ENCODE data around the gene PTPRD. TPM values are rescaled to one million over a fixed set of nuclear protein-coding genes. Genes with fewer than 3 reads are reported as not detected.
"Not testable (repeated sequence)": the region's sequence is repeated elsewhere in the genome, so short reads cannot be mapped to it uniquely, and the experiment has no call there.

The PTPRD gene
- polyA plus RNA-seq, 3 donors = 106 to 122 (median 110) TPM

- DNase-seq = no peak
Observed at GRCh38 chr9:9504869-9505268, 1107.9 kb downstream of the PTPRD start.

DNA sequence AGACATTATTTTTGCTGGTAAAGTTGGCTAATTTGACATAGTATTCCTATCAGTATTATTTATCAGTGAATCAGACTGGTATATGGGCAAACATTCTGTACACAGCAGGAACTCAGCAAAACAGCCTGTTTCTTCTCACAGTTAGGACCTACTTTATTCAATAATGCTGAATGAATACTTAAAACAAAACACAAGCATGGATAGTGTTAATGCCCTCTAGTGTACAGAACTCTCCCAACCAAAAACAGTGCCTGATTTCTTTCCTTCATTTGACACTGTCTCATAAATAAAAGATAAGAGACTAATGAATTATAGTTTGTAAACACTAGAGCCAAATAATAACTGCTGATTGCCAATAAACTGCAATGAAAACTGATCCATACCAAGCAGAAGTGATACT, 1113.3 kb downstream of the PTPRD start:
- DNase-seq = no peak

DNA sequence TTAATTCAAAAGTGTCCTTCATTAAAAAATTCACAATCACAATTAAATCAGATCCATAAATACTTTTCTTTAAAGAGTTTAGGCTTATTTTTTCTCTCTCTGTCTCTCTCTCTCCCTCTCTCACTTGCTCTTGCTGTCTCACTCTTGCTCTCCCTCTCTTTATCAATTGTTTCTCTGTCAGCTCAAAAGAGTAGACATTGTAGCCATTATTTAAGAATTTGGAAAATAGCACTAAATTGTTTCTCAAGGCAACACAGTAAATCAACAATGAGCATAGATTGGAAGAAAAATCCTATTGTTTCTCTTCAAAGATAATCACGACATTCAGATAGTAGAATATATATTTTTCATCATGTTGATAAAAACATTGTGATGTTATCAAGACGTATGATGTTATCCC, 1114.0 kb downstream of the PTPRD start:
- no peak for DNase-seq

DNA sequence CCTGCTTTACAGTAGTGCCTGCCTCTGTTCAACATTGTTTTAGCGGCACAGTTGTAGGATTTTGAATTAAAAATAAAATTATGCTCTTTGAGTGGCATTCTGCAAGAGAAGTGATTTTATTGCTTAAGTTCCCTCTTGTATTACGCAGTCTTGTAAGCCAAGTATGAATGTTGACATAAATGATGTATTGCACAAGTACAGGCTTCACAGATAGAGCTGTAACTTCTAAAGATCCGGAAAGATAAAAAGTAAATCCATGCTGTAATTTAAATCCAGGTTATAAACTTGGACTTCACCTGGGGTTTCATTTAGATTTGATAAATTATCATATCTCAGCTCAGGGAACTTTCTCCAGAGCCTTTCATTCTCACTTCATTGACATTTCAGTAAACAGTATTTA, 1114.7 kb downstream of the PTPRD start:
- DNase-seq = no peak

GRCh38 chr9:9494336-9494735, 1118.5 kb downstream of the PTPRD start:
- DNase-seq = no peak

GRCh38 chr9:9492506-9492905, 1120.3 kb downstream of the PTPRD start:
- DNase-seq = no peak

- no peak for DNase-seq
Observed at GRCh38 chr9:9489183-9489582, 1123.6 kb downstream of the PTPRD start.

DNA sequence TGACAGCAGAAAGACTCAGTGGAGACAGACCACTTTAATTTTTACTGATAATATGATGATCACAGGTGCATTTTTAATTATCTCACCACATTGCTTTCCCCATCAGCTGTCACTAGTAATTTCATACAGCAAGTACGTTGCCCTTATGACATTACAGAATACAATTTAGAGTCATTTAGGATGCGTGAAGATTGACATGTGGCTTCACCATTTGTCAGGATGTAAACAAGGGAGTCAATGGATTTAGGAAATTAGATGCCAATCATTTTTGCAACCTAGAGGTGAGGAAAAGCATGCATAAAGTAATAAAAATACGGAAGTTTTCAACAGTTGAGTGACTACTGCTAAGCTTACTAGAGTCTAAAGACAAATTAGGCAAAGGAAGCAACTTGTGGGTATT, 1129.6 kb downstream of the PTPRD start:
- DNase-seq = no peak

DNA sequence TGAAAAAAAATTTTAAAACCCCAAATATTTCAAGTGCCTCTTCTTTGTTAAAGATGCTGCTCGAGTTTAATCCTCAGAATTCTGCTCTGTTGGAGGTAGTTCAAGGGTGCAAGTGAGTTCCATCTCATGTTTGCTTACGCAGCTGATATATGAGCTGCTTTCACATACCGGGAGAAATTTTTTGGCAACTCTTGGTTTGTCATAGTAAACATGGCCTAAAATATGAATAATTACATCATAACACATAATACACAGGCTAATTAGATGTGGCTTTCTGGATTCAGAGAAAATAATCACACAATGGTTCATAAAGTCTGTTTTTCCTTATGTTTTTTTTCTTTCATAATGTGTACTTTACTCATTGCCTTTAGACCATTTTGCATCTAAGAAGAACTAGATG, 1134.1 kb downstream of the PTPRD start:
- no peak for DNase-seq

DNA sequence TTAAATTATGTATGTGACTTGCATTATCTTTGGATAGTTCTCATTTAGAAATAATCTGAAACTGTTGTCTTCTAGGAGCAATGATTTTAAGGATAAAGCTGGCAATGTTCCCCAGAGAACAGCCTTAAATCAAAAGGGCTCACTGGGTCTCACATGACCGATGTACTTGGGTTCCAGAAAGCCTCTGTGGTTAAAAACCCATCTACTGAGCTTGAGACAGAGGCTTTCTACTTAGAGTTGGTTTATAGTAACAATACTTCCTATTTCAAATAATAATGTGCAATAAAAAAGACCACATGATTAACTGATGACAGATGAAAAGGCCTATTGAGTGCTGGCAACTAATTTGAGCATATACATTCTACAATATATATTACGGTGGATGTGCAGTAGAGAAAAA, 1143.5 kb downstream of the PTPRD start:
- DNase-seq = no peak

- DNase-seq = not testable (repeated sequence)
Observed at GRCh38 chr9:9441874-9442273, 1170.9 kb downstream of the PTPRD start.

- DNase-seq = no peak
Observed at GRCh38 chr9:9437641-9438040, 1175.2 kb downstream of the PTPRD start.

DNA sequence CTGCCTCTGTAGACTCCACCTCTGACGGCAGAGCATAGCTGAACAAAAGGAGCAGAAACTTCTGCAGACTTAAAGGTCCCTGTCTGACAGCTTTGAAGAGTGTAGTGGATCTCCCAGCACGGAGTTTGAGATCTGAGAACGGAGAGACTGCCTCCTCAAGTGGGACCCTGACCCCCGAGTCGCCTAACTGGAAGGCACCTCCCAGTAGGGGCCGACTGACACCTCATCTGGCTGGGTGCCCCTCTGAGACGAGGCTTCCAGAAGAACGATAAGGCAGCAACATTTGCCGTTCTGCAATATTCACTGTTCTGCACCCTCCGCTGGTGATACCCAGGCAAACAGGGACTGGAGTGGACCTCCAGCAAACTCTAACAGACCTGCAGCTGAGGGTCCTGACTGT, 1186.3 kb downstream of the PTPRD start:
- not testable (repeated sequence) for DNase-seq

DNA sequence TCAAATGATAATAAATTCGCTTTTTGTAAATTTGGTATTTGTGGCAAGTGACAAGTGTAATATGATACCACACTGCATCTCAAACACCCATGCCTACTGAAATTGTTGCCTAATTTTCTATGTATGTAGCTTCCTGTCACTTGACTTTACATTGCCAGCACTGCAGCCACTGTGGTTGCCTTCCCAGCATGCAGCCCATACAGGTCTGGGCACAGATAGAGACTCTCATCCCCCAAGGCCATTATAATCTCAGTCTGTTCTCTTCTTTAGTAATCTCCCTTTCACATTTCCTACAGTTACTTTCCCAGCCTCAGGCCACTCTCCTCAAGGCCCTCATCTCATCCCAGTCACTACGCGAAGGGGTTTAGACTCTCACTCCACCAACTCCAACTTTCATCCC, 1200.6 kb downstream of the PTPRD start:
- no peak for DNase-seq

DNA sequence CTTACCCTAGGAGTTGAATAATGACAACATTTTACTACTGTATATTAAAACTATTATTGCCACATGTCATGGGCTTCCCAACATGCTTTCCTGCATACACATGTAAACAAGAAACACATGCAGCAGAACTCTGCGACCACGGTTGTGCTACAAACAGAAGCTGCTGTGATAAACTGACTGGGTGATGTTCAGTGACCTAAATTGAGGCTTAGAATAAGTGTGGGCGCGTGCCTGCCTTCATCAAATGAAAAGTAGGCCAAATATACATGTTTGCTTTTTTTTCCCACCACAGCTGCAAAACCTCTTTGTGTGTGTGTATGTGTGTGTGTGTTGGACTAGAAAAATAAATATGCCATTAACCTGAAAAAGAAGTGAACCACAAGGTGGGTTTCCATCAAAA, 1202.1 kb downstream of the PTPRD start:
- no peak for DNase-seq

DNA sequence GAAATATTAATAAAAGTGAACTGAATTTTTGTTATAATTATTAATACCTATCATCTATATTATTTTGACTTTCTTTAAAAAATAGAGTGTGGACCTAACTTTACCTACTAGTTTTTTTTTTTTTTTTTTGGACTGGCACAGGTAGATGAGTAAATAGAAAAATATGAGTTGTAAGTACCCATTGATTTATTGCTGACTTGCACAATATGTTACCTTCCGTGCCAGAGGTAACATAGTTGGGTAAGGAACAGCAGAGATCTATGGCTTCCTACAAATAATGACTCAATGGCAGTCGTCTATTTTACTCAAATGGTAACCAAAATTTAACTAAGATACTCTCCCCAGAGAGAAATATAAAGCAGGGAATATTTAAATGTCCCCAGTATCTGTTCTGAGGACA, 1212.8 kb downstream of the PTPRD start:
- no peak for DNase-seq

GRCh38 chr9:9396518-9396917, 1216.3 kb downstream of the PTPRD start:
- no peak for DNase-seq

DNA sequence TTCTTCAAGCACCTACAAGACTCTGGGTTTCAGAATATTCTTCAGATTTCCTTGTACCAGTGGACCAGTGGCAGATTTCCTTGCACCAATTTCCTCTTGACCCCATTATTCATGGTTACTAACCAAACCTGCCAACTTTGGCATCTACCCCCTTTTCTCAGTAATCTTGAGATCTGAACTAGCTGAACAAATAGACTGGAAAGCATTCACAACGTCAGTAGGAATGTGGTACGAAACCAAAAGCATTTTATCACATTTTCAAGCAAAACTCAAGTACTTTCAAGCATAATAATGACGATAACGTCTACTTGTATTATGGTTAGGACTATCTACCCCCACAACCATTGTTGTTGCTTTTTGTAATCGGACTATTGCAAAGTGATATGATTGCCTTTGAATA, 1217.3 kb downstream of the PTPRD start:
- DNase-seq = peak; percentile 2

DNA sequence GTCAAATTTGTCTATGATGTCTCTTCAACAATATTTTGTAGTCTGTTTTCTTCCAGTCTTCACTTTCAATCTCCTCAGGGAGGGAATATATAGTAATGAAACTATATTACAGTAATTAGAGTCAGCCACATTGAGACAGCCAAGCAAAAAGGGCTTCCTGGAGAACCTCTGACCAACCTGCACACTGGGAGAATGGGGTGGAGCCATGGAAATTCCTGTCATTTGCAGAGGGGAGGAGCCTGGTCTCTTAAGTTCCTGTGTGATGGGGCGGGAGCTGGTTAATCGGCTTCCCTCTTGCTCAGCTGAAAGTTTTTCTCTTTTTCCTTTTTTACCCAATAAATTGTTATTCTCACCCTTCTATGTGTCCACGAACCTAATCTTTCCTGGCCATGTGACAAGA, 1220.0 kb downstream of the PTPRD start:
- no peak for DNase-seq

DNA sequence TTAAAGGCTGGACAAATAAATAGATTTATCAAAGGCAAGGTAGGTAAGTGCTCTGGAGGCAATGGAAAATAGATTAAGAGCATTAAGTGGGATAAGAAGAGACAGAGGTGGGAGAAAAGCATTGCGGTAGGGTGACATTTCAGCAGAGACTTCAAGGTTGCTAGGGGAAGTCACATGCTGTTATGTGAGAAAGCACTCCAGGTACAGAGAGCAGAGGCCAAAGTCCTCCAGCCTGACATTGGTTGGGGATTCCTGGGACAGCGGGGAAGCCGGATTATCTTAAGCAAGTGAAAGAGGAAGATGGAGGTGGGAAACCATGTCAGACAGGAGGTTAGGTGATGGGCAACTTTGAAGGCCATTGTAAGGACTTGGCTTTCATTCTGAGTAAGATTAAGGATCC, 1222.9 kb downstream of the PTPRD start:
- no peak for DNase-seq

DNA sequence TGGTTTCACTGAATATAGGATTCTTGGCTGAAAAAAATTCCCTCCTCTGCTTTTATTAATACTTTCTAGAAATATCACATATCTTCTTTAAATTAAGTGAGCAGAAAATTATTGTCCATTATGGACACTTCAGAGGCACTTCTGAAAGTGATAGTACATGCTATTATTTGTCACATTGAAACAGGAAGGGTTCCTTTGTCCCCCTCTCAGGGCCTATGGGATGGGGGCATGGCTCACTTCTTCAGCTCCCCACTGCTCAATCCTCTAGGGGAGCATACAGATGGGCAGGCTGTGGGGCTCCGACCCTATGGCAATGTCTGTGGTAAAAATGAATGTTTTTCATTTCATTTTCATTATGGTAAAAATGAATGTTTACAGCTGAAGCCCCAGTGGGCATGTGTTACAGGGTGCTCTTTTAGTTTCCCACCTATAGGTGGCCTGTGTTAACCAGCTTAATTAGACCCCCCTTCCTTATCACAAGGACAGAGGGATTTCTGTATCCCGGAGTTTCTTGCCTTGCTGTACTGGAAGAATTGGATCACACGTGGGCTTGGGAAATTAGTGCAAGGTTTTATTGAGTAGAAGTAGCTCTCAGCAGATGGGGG, 1225.2 kb downstream of the PTPRD start:
- DNase-seq = no peak

DNA sequence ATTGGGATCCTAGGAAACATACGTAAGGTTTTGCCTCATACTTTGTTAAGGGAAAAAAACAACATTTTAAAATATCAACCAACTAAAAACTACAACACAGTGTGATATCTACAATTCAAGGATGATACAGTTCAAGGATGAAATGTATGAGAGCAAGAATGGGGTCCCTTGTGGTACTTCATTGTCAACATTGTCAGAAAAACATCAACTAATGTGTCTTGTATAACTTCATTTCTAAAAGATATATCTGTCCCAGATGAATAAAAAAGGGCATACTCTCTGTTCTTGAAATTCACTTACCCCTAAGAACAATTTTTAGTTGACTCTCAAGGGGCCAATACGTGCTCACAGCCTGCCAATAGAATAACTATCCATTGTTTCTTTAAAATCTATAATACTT, 1250.5 kb downstream of the PTPRD start:
- DNase-seq = no peak

GRCh38 chr9:9352877-9353481, 1259.8 kb downstream of the PTPRD start:
- DNase-seq = peak; percentile 9

- DNase-seq = no peak
Observed at GRCh38 chr9:9341203-9341602, 1271.6 kb downstream of the PTPRD start.

Data from renal pelvis (tissue), 4 donors.